ENCODE data around the gene TNIP1.
A peak's percentile ranks its signal among the peaks of the same experiment; 100 is the strongest.

The TNIP1 gene

GRCh38 chr5:151025250-151025606 is 55.6 kb downstream of the TNIP1 start:
- DNase-seq (ENCODE audit: low read depth in 2 of 3, low spot score in 2 of 3) = no peak

DNA sequence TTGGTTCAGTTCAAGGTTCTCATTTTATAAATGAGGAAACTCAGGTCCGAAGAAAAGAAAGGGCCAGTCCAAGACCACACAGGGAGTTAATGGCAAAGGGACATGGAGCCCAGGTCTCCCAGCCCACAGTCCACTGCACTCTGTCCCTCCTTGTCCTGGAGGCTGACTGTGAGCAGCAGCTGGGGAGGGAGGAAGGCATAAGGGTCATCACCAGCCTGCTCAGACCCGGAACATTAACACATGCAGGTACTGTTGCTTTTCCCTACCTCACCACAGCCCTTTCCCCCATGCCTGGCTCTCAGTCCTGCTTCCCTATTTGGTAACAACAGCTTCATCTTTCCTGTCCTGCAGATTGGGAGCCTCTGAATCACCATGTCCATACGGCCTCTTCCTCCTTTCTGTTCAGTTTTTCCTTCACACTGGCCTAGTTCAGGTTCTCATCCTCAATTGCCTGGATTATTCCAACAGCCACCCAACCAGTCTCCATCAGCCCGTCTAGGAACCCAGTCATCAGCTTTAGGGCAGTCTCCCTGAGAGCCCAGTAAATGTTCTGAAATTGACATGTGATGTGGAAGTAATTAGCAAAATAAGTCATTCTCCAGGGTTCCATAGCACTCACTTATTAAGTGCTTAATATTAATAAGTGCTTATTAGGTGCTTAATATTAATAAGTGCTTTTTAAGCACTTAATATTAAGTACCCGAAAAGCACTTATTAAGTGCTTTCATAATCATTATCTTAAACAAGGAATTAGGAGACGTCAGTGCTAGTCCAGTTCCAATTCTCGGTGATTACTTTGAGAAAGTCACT is 56.2 kb downstream of the TNIP1 start:
- no peak for DNase-seq (ENCODE audit: low read depth in 2 of 3, low spot score in 2 of 3)

DNA sequence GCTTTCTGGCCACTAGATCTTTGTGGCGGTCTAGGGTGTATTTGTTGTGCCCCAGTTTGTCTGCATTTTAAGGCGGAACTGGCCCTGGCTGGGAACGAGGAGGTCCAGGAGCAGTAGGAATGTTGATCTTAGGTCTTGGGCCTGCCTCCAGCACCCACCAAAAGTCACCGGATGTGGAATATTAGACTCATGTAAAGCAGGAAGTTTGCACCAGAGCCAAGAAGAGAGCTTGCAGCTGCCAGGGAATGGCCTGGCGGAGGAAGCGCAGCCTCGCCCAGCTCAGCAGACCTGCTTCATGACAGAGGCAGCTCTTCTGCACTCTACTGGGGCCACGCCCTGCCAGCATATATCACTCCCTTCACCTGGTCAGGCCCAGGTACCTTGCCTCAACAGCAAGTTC is 57.2 kb downstream of the TNIP1 start:
- DNase-seq (ENCODE audit: low read depth in 2 of 3, low spot score in 2 of 3) = no peak

GRCh38 chr5:151023047-151023615 is 57.7 kb downstream of the TNIP1 start:
- no peak for DNase-seq (ENCODE audit: low read depth in 2 of 3, low spot score in 2 of 3)

- DNase-seq (ENCODE audit: low read depth in 2 of 3, low spot score in 2 of 3) = no peak
Observed at GRCh38 chr5:151022511-151023018, 58.3 kb downstream of the TNIP1 start.

GRCh38 chr5:151021746-151022145 is 59.1 kb downstream of the TNIP1 start:
- DNase-seq (ENCODE audit: low read depth in 2 of 3, low spot score in 2 of 3) = no peak

DNA sequence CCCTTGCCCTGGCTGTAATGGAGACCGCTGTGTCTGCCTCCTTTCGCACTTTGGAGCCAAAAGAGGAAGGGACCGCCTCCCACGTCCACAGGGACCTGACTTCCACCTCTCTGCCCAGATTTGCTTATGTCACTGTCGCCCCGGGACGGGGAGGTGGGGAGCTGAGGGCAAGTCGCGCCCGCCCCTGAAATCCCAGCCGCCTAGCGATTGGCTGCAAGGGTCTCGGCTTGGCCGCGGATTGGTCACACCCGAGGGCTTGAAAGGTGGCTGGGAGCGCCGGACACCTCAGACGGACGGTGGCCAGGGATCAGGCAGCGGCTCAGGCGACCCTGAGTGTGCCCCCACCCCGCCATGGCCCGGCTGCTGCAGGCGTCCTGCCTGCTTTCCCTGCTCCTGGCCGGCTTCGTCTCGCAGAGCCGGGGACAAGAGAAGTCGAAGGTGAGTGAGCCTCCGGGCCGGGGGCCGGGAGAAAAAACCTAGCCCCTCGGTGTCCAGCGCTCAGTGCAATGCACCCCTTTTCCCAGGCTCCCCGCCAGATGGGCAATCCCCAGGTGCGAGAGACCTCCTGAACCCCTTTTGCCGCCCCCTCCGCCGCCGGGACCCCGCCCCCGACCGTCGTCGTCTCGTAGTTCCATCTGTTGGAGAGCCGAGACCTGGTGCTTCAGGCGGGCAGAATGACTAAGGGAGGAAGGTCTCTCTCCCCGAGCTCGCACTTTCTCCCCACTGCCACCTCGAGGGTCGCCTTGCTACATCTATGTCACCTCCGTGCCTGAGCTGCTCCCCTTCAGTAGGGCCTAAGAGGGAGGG is 60.3 kb downstream of the TNIP1 start, which contains the start of gene GPX3:
TSS of gene GPX3 (plus strand) at position 288 of the 807 bp plus-strand sequence. CDS start at position 352, 64 bp downstream.
- DNase-seq (ENCODE audit: low read depth in 2 of 3, low spot score in 2 of 3) = peak in 1 of 3 experiments; percentile 19

DNA sequence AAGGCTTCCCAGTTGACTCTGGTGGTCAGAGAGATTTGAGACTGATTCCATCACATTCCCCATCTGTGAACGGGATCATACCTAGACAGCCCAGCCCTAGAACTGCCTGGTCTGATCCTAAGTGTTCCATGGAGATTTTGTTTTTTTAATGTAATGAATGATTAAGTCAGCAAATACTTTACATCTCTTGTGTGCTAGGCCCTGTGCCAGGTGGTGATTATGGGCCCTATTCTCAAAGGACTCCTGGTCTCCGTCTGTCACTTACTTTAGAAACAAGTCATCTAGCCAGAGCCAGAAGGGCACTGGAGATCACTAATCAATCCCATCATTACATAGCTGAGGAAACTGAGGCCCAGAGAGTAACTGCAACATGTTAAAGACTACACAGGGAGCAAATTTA is 61.5 kb downstream of the TNIP1 start:
- no peak for DNase-seq (ENCODE audit: low read depth in 2 of 3, low spot score in 2 of 3)

DNA sequence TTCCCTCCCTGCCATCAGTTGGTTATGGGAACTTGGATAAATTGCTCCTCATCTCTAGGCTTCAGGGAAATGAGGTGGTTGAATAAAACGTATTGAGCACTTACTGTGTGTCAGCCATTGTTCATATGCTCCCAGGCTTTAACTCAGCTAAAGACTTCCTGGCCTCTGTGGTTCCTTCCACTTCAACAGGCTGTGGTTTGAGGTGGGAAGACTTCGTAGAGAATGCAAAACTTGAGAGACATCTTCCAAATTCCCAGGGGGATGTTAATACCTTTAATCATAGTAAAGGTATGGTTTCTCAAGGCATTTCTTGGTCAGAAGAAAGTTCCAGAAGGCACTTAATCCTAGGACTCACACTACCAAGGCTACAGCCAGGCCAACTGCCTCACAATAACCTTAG is 62.0 kb downstream of the TNIP1 start:
- DNase-seq (ENCODE audit: low read depth in 2 of 3, low spot score in 2 of 3) = no peak

- no peak for DNase-seq (ENCODE audit: low read depth in 2 of 3, low spot score in 2 of 3)
Observed at GRCh38 chr5:151017897-151018296, 62.9 kb downstream of the TNIP1 start.

DNA sequence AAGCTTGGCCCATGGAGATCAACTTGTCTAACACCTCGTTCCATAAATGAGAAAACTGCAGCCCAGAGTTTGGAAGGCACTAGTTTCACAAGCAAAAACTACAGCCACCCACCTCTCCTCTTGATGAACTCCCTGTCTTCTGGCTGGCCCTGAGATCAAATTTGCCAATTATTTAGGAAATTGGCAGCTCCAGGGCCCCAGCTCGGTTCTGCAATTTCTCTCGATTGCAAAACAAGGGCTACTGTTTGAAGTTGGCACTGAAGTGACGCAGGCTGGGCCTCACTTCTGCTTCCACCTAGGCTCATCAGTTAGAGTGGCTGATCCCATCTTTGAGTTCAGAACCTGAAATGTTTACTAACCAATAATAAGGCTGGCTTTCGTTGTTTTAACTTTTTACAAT is 64.1 kb downstream of the TNIP1 start:
- no peak for DNase-seq (ENCODE audit: low read depth in 2 of 3, low spot score in 2 of 3)

DNA sequence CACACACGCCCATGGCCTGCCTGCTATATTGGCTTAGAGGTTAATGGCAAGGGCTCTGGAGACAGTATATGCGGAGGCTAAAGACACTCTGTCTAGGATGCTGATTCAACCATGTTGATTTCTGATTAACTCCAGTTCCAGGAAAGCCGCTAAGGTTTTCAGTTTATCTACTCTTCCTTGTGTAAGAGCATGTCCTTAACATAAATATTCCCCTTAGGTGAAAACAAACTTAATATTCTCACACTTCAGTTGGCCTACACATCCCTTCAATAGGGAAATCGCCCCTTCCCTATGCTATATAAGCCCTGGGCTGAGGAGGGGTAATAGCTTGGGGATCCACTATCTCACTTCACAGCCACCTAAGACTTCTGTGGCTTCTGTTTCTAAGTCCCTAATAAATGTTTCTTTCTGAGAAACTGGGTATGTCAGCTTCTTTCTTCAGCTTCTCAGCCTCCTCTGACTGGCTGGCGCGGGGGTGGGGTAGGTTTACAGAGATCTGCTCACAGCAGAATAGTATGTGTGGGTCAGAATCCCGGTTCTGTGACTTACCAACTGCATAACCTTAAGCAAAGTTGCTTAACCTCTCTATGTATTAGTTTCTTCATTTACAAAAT is 64.8 kb downstream of the TNIP1 start:
- no peak for DNase-seq (ENCODE audit: low read depth in 2 of 3, low spot score in 2 of 3)

- no peak for DNase-seq (ENCODE audit: low read depth in 2 of 3, low spot score in 2 of 3)
Observed at GRCh38 chr5:151014680-151015343, 66.0 kb downstream of the TNIP1 start.

DNA sequence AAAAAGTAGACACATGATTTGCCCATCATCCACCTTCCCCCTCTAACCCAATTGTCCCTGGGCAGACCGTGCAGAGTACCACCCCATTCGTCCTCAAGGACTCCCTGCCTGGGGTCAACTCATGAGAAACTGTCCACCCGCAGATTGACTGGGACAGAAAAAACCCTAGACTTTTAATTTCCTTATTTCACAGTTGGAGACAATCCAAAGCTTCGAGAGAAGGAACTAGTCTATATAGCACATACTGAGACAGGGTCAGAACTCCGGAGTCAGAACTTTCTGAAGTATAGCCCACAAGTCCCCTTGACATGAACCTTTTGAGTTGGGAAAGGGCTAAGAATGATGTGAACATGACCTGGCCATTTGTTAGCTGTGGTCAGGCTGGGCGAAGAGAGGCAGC is 68.0 kb downstream of the TNIP1 start:
- DNase-seq (ENCODE audit: low read depth in 2 of 3, low spot score in 2 of 3) = no peak

DNA sequence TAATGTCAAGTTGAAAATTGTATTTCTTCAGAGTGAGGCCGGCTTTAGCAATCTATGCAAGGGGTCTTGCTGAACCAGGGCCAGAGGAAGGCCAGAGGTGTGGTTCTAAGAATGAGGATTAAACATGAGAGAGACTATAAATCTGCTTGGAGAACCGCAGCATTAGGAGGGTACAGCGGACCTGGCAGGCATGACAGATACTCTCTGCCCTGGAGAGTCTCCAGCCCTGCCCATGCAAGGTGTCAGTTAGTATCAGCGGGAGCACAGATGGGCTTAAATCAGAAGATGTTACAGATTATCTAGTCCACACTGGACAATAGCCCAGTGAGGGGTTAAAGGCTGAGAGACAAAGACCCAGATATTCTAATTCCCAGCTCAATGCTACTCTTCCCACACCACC is 71.9 kb downstream of the TNIP1 start:
- no peak for DNase-seq (ENCODE audit: low read depth in 2 of 3, low spot score in 2 of 3)

GRCh38 chr5:151008210-151008491 is 72.7 kb downstream of the TNIP1 start:
- no peak for DNase-seq (ENCODE audit: low read depth in 2 of 3, low spot score in 2 of 3)

DNA sequence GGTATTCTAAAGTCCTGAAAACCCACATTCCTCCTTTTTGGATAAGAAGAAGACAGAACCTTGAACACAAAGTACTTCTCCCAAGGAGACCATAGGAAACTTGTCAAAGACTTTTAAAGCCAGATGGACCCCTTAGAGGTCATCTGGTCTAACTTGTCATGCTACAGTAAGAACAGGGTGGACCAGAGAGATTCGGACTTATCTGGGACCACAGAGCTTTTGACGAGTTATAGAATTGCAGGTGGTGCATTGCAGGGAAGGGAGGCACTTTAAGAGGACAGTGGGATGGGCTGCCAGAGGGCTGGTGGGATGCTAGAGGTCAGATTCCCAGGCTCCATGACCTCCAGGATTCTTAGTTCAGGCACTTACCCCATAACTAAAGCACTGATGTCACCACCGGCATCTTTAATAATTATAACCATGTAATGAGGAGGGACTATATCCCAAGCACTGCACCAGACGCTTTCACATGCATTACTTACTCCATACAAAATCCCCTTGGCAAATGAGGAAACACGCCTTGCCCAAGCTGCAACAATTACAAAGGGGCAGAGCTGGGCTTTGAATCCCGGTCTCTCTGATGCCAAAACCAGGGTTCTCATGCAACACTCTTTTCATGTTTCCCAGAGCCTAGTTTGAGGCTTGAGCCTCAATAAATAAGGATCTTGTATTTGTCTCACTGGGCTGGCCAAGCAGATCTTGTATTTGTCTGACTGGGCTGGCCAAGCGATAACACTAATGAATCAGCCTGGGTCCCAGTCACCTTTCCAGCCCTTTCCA is 73.2 kb downstream of the TNIP1 start:
- DNase-seq (ENCODE audit: low read depth in 2 of 3, low spot score in 2 of 3) = no peak

- DNase-seq (ENCODE audit: low read depth in 2 of 3, low spot score in 2 of 3) = no peak
Observed at GRCh38 chr5:151006704-151007334, 74.0 kb downstream of the TNIP1 start.

- DNase-seq (ENCODE audit: low read depth in 2 of 3, low spot score in 2 of 3) = no peak
Observed at GRCh38 chr5:151005950-151006576, 74.8 kb downstream of the TNIP1 start.

All from activated CD8-positive, alpha-beta memory T cell treated with anti-CD3 and anti-CD28 coated beads for 48 hours (primary cell).